Fibroblast of skin of right quadriceps (primary cell): ENCODE data around the gene INVS.
A peak's percentile ranks its signal among the peaks of the same experiment; 100 is the strongest.

Source experiments
- DNase-seq: peaks from one replicate; pipeline ENCODE4 v3.0.0-alpha.2; 2013

INVS gene

GRCh38 chr9:100340224-100340623, 241.2 kb downstream of the INVS start:
- DNase-seq: no peak

DNA sequence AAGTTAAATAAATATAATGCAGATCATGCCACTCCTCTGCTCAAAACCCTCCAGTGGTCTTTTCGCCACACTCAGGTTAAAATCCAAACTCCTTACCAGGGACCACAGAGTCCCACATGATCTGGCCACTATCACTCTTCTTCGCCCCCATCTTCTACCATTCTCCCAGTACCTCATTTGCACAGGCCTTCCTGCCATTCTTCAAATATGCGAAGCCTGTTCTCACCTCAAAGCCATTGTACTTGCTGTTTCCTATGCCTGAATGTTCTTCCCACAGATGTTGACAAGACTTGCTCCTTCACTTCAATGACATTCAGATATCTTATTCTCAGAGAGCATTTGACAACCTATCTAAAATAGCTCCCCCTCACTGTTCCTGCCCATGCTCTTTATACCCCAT, 242.8 kb downstream of the INVS start:
- no peak for DNase-seq

GRCh38 chr9:100346836-100347235, 247.8 kb downstream of the INVS start:
- peak; percentile 21 for DNase-seq

- DNase-seq: no peak
These were observed 251.1 kb downstream of the INVS start for GRCh38 chr9:100350188-100350587.
